PC-9 (cell line): ENCODE results near the gene ZNF716.

ENCODE experiments used
- EZH2 ChIP-seq: fragments of 200-600 bp; sonication (generic); IDR thresholded peaks from 2 replicates; pipeline ENCODE4 v1.8.0; 2017; ENCODE audit warnings: antibody characterized with exemption, low read depth
- TF ChIP-seq, protein P1 (sequence below): fragments of 200-600 bp; sonication (generic); conservative IDR thresholded peaks from 2 replicates; pipeline ENCODE4 v1.6.1; 2017; ENCODE audit warnings: mixed run types, antibody characterized with exemption, mild to moderate bottlenecking, moderate library complexity

DNA sequence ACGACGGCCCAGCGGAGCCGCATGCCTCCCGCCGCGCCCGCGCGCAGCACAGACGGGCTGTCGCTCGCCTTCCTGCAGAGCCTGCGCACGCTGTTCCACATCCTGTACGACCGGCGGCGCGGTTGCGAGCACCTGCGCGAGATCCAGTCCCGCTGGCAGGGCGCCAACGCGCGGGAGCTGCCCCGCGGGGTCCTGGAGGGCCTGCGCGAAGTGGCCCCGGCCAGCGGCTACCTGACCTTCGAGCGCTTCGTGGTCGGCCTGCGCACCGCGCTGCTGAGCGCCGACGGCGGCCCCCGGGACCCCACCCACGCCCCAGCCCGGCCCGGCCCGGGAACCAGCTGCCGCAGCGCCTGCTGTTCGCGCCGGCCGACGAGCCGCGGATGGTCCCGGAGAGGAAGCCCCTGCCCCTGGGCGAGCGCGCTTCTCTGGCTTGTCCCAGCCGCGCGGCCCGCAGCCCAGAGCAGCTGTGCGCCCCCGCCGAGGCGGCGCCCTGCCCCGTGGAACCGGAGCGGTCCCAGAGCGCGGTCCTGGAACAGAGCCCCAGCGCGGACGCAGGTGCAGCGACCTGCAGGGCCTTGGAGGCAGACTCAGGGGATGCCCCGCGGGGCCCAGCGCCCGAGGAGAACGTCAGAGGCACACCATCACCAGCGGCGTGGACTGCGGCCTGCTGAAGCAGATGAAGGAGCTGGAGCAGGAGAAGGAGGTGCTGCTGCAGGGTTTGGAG lies 25.3 kb upstream of the ZNF716 start:
- TF ChIP-seq, protein P1, sequence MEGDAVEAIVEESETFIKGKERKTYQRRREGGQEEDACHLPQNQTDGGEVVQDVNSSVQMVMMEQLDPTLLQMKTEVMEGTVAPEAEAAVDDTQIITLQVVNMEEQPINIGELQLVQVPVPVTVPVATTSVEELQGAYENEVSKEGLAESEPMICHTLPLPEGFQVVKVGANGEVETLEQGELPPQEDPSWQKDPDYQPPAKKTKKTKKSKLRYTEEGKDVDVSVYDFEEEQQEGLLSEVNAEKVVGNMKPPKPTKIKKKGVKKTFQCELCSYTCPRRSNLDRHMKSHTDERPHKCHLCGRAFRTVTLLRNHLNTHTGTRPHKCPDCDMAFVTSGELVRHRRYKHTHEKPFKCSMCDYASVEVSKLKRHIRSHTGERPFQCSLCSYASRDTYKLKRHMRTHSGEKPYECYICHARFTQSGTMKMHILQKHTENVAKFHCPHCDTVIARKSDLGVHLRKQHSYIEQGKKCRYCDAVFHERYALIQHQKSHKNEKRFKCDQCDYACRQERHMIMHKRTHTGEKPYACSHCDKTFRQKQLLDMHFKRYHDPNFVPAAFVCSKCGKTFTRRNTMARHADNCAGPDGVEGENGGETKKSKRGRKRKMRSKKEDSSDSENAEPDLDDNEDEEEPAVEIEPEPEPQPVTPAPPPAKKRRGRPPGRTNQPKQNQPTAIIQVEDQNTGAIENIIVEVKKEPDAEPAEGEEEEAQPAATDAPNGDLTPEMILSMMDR = no peak
- no peak for TF ChIP-seq EZH2
